Cardiac muscle cell (in vitro differentiated cells and primary cell): ENCODE measurements around the gene ALCAM. TPM values are rescaled to one million over a fixed set of nuclear protein-coding genes. Genes with fewer than 3 reads are reported as not detected.
A peak's percentile ranks its signal among the peaks of the same experiment; 100 is the strongest.

Experiments
- DNase-seq, 2 donors: peaks; one replicate each; pipeline versions ENCODE4 v3.0.0 to v3.0.0-alpha.2; 2010 to 2017; ENCODE audit warnings: low read depth in 1 of 2, low spot score in 1 of 2
- H3K27ac ChIP-seq: fragments of 200-600 bp; sonication (generic); 2 replicates; pipeline ENCODE4 v1.5.1; 2016
- H3K27me3 ChIP-seq: fragments of 200-600 bp; sonication (generic); 2 replicates; pipeline ENCODE4 v1.6.0; 2016; ENCODE audit warnings: control low read depth
- H3K36me3 ChIP-seq: fragments of 200-600 bp; sonication (generic); 2 replicates; pipeline ENCODE4 v1.5.1; 2016; ENCODE audit warnings: control low read depth
- H3K4me1 ChIP-seq: fragments of 200-600 bp; sonication (generic); 2 replicates; pipeline ENCODE4 v1.8.1; 2017; ENCODE audit warnings: low read depth, mild to moderate bottlenecking, mixed run types
- H3K4me3 ChIP-seq: fragments of 200-600 bp; sonication (generic); 2 replicates; pipeline ENCODE4 v1.5.1; 2016; ENCODE audit warnings: mild to moderate bottlenecking
- H3K9me3 ChIP-seq: fragments of 200-600 bp; sonication (generic); 2 replicates; pipeline ENCODE4 v1.5.1; 2017; ENCODE audit warnings: low read depth, mild to moderate bottlenecking, control low read depth
- polyA plus RNA-seq: library from polyadenylated mRNA; unstranded; fragments of >200 nt; fragmentation: Nextera tagmentation; extraction: Ambion mirVana; gene quantifications from 2 replicates; pipeline ENCODE4 v1.2.1, GENCODE V29; 2016
- total RNA-seq: library from RNA; depleted of rRNA; stranded (reverse); fragments of >200 nt; gene quantifications from 2 replicates; pipeline ENCODE4 v1.2.3, GENCODE V29; 2016
- TF ChIP-seq, protein P1 (sequence below): IDR thresholded peaks from 2 replicates; pipeline ENCODE4 v1.5.1; 2012; ENCODE audit warnings: low read depth, mild to moderate bottlenecking, low read length

The ALCAM gene
- total and polyA plus RNA-seq, 2 experiments from 2014 or later = 15.3 to 28.9 TPM

DNA sequence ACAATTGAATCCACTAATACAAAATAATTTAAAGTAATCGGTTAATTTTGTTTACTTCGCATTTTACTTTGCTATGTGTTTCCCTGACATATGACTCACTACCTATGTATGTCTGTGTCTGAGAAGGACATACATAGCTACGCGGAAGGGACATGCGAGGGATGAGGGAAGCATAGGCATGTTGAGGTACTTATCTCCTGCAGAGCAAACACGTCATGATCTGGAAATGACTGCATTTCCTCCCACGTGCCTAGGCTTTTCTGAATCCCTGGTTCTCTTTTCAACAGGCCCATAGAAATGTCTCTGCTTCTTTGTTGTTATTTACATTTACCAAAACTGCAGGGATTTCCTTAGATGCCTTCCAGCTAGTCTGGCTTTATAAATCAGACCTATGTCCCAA is 27.5 kb downstream of the ALCAM start:
- Histone ChIP-seq H3K4me1 (no peaks in the 10 kb centered on the region), H3K9me3 (no peaks in the 10 kb centered on the region), H3K36me3 (no peaks in the 10 kb centered on the region), H3K27me3 (no peaks in the 10 kb centered on the region), H3K4me3 (no peak overlapping the region), H3K27ac (no peak overlapping the region)
- DNase-seq = peak in 1 of 2 donors; percentile 94
- TF ChIP-seq, protein P1, sequence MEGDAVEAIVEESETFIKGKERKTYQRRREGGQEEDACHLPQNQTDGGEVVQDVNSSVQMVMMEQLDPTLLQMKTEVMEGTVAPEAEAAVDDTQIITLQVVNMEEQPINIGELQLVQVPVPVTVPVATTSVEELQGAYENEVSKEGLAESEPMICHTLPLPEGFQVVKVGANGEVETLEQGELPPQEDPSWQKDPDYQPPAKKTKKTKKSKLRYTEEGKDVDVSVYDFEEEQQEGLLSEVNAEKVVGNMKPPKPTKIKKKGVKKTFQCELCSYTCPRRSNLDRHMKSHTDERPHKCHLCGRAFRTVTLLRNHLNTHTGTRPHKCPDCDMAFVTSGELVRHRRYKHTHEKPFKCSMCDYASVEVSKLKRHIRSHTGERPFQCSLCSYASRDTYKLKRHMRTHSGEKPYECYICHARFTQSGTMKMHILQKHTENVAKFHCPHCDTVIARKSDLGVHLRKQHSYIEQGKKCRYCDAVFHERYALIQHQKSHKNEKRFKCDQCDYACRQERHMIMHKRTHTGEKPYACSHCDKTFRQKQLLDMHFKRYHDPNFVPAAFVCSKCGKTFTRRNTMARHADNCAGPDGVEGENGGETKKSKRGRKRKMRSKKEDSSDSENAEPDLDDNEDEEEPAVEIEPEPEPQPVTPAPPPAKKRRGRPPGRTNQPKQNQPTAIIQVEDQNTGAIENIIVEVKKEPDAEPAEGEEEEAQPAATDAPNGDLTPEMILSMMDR = no peak

DNA sequence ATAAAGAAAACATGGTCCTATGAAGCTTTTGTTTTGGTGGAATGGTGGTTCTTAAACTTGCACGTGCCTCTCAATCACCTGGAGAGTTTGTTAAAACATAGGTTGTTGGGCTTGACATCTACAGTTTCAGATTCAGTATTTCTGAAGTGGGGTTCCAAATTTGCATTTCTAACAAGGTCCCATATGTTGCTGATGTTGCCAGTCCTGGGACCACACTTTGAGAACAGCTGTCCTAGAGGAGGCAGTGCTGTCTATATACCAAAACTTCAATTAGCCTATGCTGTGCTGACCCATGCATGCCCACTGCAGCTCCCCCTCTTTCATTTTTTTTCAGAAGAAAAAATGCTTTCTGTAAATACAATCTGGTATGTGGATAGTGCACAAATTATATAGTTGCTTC is 31.3 kb downstream of the ALCAM start:
- no peaks in the 10 kb centered on the region for H3K9me3 ChIP-seq
- DNase-seq = no peak
- no peaks in the 10 kb centered on the region for H3K36me3 ChIP-seq
- TF ChIP-seq, protein P1 = no peak
- H3K4me1 ChIP-seq = no peaks in the 10 kb centered on the region
- H3K27me3 ChIP-seq = no peaks in the 10 kb centered on the region
- no peak overlapping the region for H3K27ac ChIP-seq
- no peak overlapping the region for H3K4me3 ChIP-seq

DNA sequence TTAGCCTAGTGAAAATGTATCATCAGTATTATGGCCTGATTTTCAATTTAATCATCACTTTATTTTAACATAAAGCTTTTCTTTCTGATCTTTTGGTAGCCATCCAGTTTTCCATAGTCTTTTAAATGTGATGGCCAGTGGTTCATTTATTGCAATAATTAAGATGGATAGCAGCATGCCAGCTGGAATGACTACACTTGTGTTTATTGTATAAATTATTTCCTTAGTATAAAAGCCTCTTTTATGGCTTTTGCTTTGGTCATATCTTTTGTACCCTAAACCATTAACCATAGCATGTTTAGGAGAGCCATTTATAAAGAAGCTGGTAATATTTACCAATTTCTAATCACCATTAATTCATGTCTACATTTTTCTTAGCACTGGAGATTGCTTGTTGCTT is 31.7 kb downstream of the ALCAM start:
- Histone ChIP-seq H3K4me3 (no peak overlapping the region), H3K27me3 (no peaks in the 10 kb centered on the region), H3K9me3 (no peaks in the 10 kb centered on the region), H3K4me1 (no peaks in the 10 kb centered on the region), H3K36me3 (no peaks in the 10 kb centered on the region), H3K27ac (no peak overlapping the region)
- TF ChIP-seq, protein P1 = no peak
- DNase-seq = no peak

DNA sequence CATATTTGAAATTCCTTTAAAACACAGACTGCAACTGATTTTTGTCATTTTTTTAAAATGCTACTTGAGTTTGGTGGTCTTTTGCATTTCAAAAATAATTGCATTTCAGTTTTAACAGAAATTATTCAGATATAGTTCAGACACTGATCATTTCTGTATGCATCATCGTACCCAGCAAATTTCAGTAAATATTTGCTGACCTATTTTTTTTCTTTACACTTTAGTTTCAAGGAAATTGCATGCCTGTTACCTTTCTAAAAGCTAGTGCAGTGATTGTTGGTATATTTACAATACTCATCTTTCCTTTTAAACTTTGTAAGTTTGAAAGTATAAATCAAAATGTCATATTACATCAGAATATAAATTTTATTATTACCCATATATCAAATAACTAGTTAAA is 32.4 kb downstream of the ALCAM start:
- DNase-seq = no peak
- H3K36me3 ChIP-seq = no peaks in the 10 kb centered on the region
- H3K27me3 ChIP-seq = no peaks in the 10 kb centered on the region
- H3K4me3 ChIP-seq = no peak overlapping the region
- H3K9me3 ChIP-seq = no peaks in the 10 kb centered on the region
- H3K4me1 ChIP-seq = no peaks in the 10 kb centered on the region
- TF ChIP-seq, protein P1 = no peak
- H3K27ac ChIP-seq = no peak overlapping the region

DNA sequence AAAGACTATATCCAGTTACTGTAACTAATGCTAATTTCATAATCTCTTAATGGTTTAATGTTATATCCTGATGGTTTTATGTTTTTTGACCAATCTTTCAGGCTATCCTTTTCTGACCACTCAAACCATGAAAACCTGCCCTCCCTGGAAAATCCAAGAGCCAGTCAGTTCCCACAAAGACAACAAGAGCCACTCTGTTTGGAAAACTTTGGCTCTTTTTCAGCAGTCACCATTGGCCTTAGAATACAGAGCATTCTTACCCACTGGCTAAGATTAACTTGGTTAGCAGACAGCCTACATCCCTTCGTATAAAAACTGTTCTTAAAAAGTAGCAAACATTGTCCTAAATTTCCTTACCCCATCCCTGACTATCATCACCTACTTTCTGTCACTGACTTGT is 32.9 kb downstream of the ALCAM start:
- Histone ChIP-seq H3K9me3 (no peaks in the 10 kb centered on the region), H3K27ac (no peak overlapping the region), H3K27me3 (no peaks in the 10 kb centered on the region), H3K4me3 (no peak overlapping the region), H3K4me1 (no peaks in the 10 kb centered on the region), H3K36me3 (no peaks in the 10 kb centered on the region)
- TF ChIP-seq, protein P1 = no peak
- DNase-seq = no peak

DNA sequence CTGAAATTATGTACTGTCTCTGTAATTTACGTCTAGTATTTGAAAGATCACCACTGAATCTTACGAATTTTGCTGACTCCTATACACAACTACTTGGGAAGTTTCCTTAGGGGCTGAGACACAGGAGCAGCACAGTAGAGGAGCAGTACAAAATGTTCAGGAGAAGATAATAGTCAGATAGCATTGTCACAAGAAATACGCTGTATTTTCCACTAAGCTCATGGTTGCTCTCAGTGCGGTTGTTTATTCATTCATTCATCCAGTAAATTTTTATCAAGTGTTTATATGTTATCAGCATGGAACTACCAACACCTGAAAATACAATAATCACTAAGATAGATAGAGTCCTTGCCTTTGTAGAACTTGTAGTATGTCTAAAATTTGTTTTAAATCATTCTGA is 34.5 kb downstream of the ALCAM start:
- H3K4me3 ChIP-seq = no peak overlapping the region
- no peaks in the 10 kb centered on the region for H3K9me3 ChIP-seq
- no peaks in the 10 kb centered on the region for H3K27me3 ChIP-seq
- H3K36me3 ChIP-seq = no peaks in the 10 kb centered on the region
- no peaks in the 10 kb centered on the region for H3K4me1 ChIP-seq
- H3K27ac ChIP-seq = no peak overlapping the region
- DNase-seq = no peak
- TF ChIP-seq, protein P1 = no peak
